ENCODE results near the gene FAAH2. TPM values are rescaled to one million over a fixed set of nuclear protein-coding genes. Genes with fewer than 3 reads are reported as not detected.
A peak's percentile ranks its signal among the peaks of the same experiment; 100 is the strongest.
"Not testable (repeated sequence)": the region's sequence is repeated elsewhere in the genome, so short reads cannot be mapped to it uniquely, and the experiment has no call there.

The FAAH2 gene
- total RNA-seq (2014; rRNA removed; shearing (Covaris generic)): 3.1 and 3.4 TPM in 2 replicates

- DNase-seq (ENCODE audit: low spot score): peak; percentile 86
Observed at GRCh38 chrX:57286507-57287251, at the start of gene FAAH2. FAAH2 (plus strand) TSS chrX:57286706; CDS start chrX:57286826, 120 bp downstream.

GRCh38 chrX:57241967-57242366, 44.5 kb upstream of the FAAH2 start:
- DNase-seq (ENCODE audit: low spot score): no peak

GRCh38 chrX:57251965-57252364, 34.5 kb upstream of the FAAH2 start:
- DNase-seq (ENCODE audit: low spot score): no peak

GRCh38 chrX:57265126-57265525, 21.4 kb upstream of the FAAH2 start:
- DNase-seq (ENCODE audit: low spot score): no peak

- no peak for DNase-seq (ENCODE audit: low spot score)
Observed at GRCh38 chrX:57266275-57266674, 20.2 kb upstream of the FAAH2 start.

- DNase-seq (ENCODE audit: low spot score): no peak
Observed at GRCh38 chrX:57266871-57267270, 19.6 kb upstream of the FAAH2 start.

- no peak for DNase-seq (ENCODE audit: low spot score)
Observed at GRCh38 chrX:57267308-57267707, 19.2 kb upstream of the FAAH2 start.

- peak; percentile 16 for DNase-seq (ENCODE audit: low spot score)
Observed at GRCh38 chrX:57270980-57271379, 15.5 kb upstream of the FAAH2 start.

GRCh38 chrX:57282568-57282967, 3.9 kb upstream of the FAAH2 start:
- peak; percentile 42 for DNase-seq (ENCODE audit: low spot score)

GRCh38 chrX:57285001-57285400, 1.5 kb upstream of the FAAH2 start:
- DNase-seq (ENCODE audit: low spot score): no peak

GRCh38 chrX:57289089-57289488, 2.6 kb downstream of the FAAH2 start:
- DNase-seq (ENCODE audit: low spot score): no peak

- DNase-seq (ENCODE audit: low spot score): no peak
Observed at GRCh38 chrX:57294961-57295360, 8.5 kb downstream of the FAAH2 start.

GRCh38 chrX:57295679-57296078, 9.2 kb downstream of the FAAH2 start:
- DNase-seq (ENCODE audit: low spot score): not testable (repeated sequence)

- no peak for DNase-seq (ENCODE audit: low spot score)
Observed at GRCh38 chrX:57313583-57314215, 27.2 kb downstream of the FAAH2 start.

- DNase-seq (ENCODE audit: low spot score): no peak
Observed at GRCh38 chrX:57329008-57329407, 42.5 kb downstream of the FAAH2 start.

GRCh38 chrX:57335790-57336189, 49.3 kb downstream of the FAAH2 start:
- peak; percentile 49 for DNase-seq (ENCODE audit: low spot score)

GRCh38 chrX:57353472-57354132, 67.1 kb downstream of the FAAH2 start:
- no peak for DNase-seq (ENCODE audit: low spot score)

GRCh38 chrX:57364145-57364544, 77.6 kb downstream of the FAAH2 start:
- no peak for DNase-seq (ENCODE audit: low spot score)

- no peak for DNase-seq (ENCODE audit: low spot score)
Observed at GRCh38 chrX:57366430-57366829, 79.9 kb downstream of the FAAH2 start.

GRCh38 chrX:57367649-57368048, 81.1 kb downstream of the FAAH2 start:
- no peak for DNase-seq (ENCODE audit: low spot score)

GRCh38 chrX:57368158-57368557, 81.7 kb downstream of the FAAH2 start:
- DNase-seq (ENCODE audit: low spot score): no peak

- no peak for DNase-seq (ENCODE audit: low spot score)
Observed at GRCh38 chrX:57379296-57379695, 92.8 kb downstream of the FAAH2 start.

Data from HT-29 (cell line).